Right lobe of liver (tissue), 4 donors: ENCODE results near the gene ABHD8.

Experiments used
- POLR2A ChIP-seq: fragments of 450-650 bp; IDR thresholded peaks from one replicate; pipeline ENCODE4 v1.6.1; 2017; ENCODE audit warnings: antibody characterized with exemption, mild to moderate bottlenecking
- TF ChIP-seq, protein P1 (sequence below), 4 donors: fragments of 200-600 bp in 3 of 4; fragments of 450-650 bp in 1 of 4; IDR thresholded peaks; one replicate each; pipeline versions ENCODE4 v1.5.1 to v1.8.0; 2016 to 2022; ENCODE audit warnings: antibody characterized with exemption in 4 of 4, mild to moderate bottlenecking in 2 of 4
- donor health status: DM: no; HTN: no; CAD: no.
- donor health status: DM: no; HTN: no; CAD: no.
- donor health status: DM: no; HTN: yes; CAD: no.

DNA sequence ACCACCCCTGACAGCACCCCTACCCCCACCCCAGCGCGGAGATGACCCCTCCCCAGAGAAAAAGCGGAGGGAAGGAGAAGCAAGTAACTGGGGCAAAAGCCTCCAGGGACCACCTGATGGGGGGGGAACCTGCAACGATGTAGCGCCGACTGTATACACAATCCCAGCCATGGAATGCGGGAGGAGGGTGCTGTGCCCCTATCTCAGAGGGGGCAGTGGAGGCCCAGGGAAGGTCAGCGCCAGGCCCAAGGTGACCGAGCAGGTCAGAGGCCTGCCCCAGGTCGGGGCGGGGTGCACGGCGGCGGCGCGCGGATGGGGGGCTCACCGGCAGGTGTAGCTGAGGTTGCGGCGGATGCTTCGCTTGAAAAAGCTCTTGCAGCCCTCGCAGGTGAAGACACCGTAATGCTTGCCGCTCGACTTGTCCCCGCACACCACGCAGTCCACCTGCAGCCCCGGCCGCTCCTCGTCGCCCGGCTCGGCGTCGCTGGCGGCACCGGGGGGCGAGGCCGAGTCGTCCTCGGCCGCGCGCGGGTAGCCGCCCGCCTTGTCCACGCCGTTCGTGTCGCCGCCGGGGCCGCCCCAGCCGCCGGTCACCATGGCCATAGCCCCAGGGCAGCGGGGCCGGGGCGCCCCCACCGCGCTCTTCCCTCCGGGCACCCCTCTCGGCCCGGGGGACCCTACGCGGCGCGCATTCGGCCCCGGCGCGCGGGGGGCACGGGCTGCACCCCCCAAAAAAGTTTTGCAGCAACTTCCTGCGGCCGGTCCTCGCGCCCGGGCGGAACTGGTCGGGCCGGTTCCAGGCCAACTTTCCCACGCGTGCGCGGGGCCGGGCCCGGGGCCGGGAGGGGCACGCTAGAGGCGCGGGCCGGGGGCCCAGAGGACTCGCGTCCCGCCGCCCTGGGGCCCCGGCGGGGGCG, 58.3 kb downstream of the ABHD8 start:
- TF ChIP-seq, protein P1, sequence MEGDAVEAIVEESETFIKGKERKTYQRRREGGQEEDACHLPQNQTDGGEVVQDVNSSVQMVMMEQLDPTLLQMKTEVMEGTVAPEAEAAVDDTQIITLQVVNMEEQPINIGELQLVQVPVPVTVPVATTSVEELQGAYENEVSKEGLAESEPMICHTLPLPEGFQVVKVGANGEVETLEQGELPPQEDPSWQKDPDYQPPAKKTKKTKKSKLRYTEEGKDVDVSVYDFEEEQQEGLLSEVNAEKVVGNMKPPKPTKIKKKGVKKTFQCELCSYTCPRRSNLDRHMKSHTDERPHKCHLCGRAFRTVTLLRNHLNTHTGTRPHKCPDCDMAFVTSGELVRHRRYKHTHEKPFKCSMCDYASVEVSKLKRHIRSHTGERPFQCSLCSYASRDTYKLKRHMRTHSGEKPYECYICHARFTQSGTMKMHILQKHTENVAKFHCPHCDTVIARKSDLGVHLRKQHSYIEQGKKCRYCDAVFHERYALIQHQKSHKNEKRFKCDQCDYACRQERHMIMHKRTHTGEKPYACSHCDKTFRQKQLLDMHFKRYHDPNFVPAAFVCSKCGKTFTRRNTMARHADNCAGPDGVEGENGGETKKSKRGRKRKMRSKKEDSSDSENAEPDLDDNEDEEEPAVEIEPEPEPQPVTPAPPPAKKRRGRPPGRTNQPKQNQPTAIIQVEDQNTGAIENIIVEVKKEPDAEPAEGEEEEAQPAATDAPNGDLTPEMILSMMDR (IDR thresholded peaks at IDR 0.05), result no peak
- no peak for TF ChIP-seq POLR2A
